ENCODE data around the gene F11. TPM values are rescaled to one million over a fixed set of nuclear protein-coding genes. Genes with fewer than 3 reads are reported as not detected.
"Not testable (repeated sequence)": the region's sequence is repeated elsewhere in the genome, so short reads cannot be mapped to it uniquely, and the experiment has no call there.

The F11 gene
- polyA plus RNA-seq, 2 donors = not detected

GRCh38 chr4:186234367-186234766 lies 31.6 kb upstream of the F11 start:
- no peaks in the 10 kb centered on the region for H3K9me3 ChIP-seq (ENCODE audit: control insufficient read depth in 2 of 2, insufficient read depth in 1 of 2, low read depth in 1 of 2, low read length in 1 of 2)
- WGBS, 2 donors = 51 to 69% methylated on average over 2 of the region's 2 CpGs
- H3K27ac ChIP-seq (ENCODE audit: low read depth in 2 of 2, low read length in 1 of 2) = no peak overlapping the region
- H3K4me3 ChIP-seq (ENCODE audit: low read depth in 1 of 2, low read length in 2 of 2) = no peak overlapping the region
- H3K4me1 ChIP-seq (ENCODE audit: control insufficient read depth in 2 of 2, insufficient read depth in 2 of 2, low read length in 1 of 2) = no peaks in the 10 kb centered on the region
- H3K27me3 ChIP-seq (ENCODE audit: control insufficient read depth in 1 of 2, insufficient read depth in 2 of 2, low read length in 2 of 2) = no peaks in the 10 kb centered on the region
- H3K36me3 ChIP-seq (ENCODE audit: control insufficient read depth in 2 of 2, insufficient read depth in 2 of 2, low read length in 1 of 2) = no peaks in the 10 kb centered on the region

- no peaks in the 10 kb centered on the region for H3K27me3 ChIP-seq (ENCODE audit: control insufficient read depth in 1 of 2, insufficient read depth in 2 of 2, low read length in 2 of 2)
- H3K4me3 ChIP-seq (ENCODE audit: low read depth in 1 of 2, low read length in 2 of 2) = no peak overlapping the region
- no peak overlapping the region for H3K27ac ChIP-seq (ENCODE audit: low read depth in 2 of 2, low read length in 1 of 2)
- WGBS, 2 donors = 80 to 86% methylated on average over 4 of the region's 4 CpGs
- H3K4me1 ChIP-seq (ENCODE audit: control insufficient read depth in 2 of 2, insufficient read depth in 2 of 2, low read length in 1 of 2) = no peaks in the 10 kb centered on the region
- no peaks in the 10 kb centered on the region for H3K9me3 ChIP-seq (ENCODE audit: control insufficient read depth in 2 of 2, insufficient read depth in 1 of 2, low read depth in 1 of 2, low read length in 1 of 2)
- H3K36me3 ChIP-seq (ENCODE audit: control insufficient read depth in 2 of 2, insufficient read depth in 2 of 2, low read length in 1 of 2) = no peaks in the 10 kb centered on the region
Observed at GRCh38 chr4:186236126-186236525, 29.9 kb upstream of the F11 start.

- H3K27me3 ChIP-seq (ENCODE audit: control insufficient read depth in 1 of 2, insufficient read depth in 2 of 2, low read length in 2 of 2) = no peaks in the 10 kb centered on the region
- no peak overlapping the region for H3K4me3 ChIP-seq (ENCODE audit: low read depth in 1 of 2, low read length in 2 of 2)
- H3K4me1 ChIP-seq (ENCODE audit: control insufficient read depth in 2 of 2, insufficient read depth in 2 of 2, low read length in 1 of 2) = no peaks in the 10 kb centered on the region
- peaks cover 0 to 2% of the 10 kb centered on the region in 2 donors for H3K9me3 ChIP-seq (ENCODE audit: control insufficient read depth in 2 of 2, insufficient read depth in 1 of 2, low read depth in 1 of 2, low read length in 1 of 2)
- WGBS, 2 donors = 81% methylated on average over 7 of the region's 7 CpGs
- no peaks in the 10 kb centered on the region for H3K36me3 ChIP-seq (ENCODE audit: control insufficient read depth in 2 of 2, insufficient read depth in 2 of 2, low read length in 1 of 2)
- no peak overlapping the region for H3K27ac ChIP-seq (ENCODE audit: low read depth in 2 of 2, low read length in 1 of 2)
Observed at GRCh38 chr4:186240452-186240847, 25.5 kb upstream of the F11 start.

- Histone ChIP-seq H3K27me3 (ENCODE audit: control insufficient read depth in 1 of 2, insufficient read depth in 2 of 2, low read length in 2 of 2) (no peaks in the 10 kb centered on the region), H3K4me3 (ENCODE audit: low read depth in 1 of 2, low read length in 2 of 2) (no peak overlapping the region), H3K9me3 (ENCODE audit: control insufficient read depth in 2 of 2, insufficient read depth in 1 of 2, low read depth in 1 of 2, low read length in 1 of 2) (peaks cover 0 to 2% of the 10 kb centered on the region in 2 donors), H3K4me1 (ENCODE audit: control insufficient read depth in 2 of 2, insufficient read depth in 2 of 2, low read length in 1 of 2) (no peaks in the 10 kb centered on the region), H3K36me3 (ENCODE audit: control insufficient read depth in 2 of 2, insufficient read depth in 2 of 2, low read length in 1 of 2) (no peaks in the 10 kb centered on the region), H3K27ac (ENCODE audit: low read depth in 2 of 2, low read length in 1 of 2) (no peak overlapping the region)
- WGBS, 2 donors = 63 to 74% methylated on average over 7 of the region's 7 CpGs
Observed at GRCh38 chr4:186240848-186241491, 25.0 kb upstream of the F11 start.

GRCh38 chr4:186241616-186242015 lies 24.4 kb upstream of the F11 start:
- Histone ChIP-seq H3K27me3 (ENCODE audit: control insufficient read depth in 1 of 2, insufficient read depth in 2 of 2, low read length in 2 of 2) (no peaks in the 10 kb centered on the region), H3K4me1 (ENCODE audit: control insufficient read depth in 2 of 2, insufficient read depth in 2 of 2, low read length in 1 of 2) (no peaks in the 10 kb centered on the region), H3K4me3 (ENCODE audit: low read depth in 1 of 2, low read length in 2 of 2) (no peak overlapping the region), H3K9me3 (ENCODE audit: control insufficient read depth in 2 of 2, insufficient read depth in 1 of 2, low read depth in 1 of 2, low read length in 1 of 2) (peaks cover 0 to 2% of the 10 kb centered on the region in 2 donors), H3K27ac (ENCODE audit: low read depth in 2 of 2, low read length in 1 of 2) (no peak overlapping the region), H3K36me3 (ENCODE audit: control insufficient read depth in 2 of 2, insufficient read depth in 2 of 2, low read length in 1 of 2) (no peaks in the 10 kb centered on the region)
- 85 to 88% methylated on average over 4 of the region's 4 CpGs for WGBS, 2 donors

GRCh38 chr4:186242031-186242430 lies 24.0 kb upstream of the F11 start:
- H3K36me3 ChIP-seq (ENCODE audit: control insufficient read depth in 2 of 2, insufficient read depth in 2 of 2, low read length in 1 of 2); H3K4me3 ChIP-seq (ENCODE audit: low read depth in 1 of 2, low read length in 2 of 2); H3K27me3 ChIP-seq (ENCODE audit: control insufficient read depth in 1 of 2, insufficient read depth in 2 of 2, low read length in 2 of 2); H3K27ac ChIP-seq (ENCODE audit: low read depth in 2 of 2, low read length in 1 of 2); H3K4me1 ChIP-seq (ENCODE audit: control insufficient read depth in 2 of 2, insufficient read depth in 2 of 2, low read length in 1 of 2); H3K9me3 ChIP-seq (ENCODE audit: control insufficient read depth in 2 of 2, insufficient read depth in 1 of 2, low read depth in 1 of 2, low read length in 1 of 2): not testable (repeated sequence)
- 88 to 89% methylated on average over 10 of the region's 10 CpGs for WGBS, 2 donors

- Histone ChIP-seq H3K36me3 (ENCODE audit: control insufficient read depth in 2 of 2, insufficient read depth in 2 of 2, low read length in 1 of 2) (no peaks in the 10 kb centered on the region), H3K27me3 (ENCODE audit: control insufficient read depth in 1 of 2, insufficient read depth in 2 of 2, low read length in 2 of 2) (no peaks in the 10 kb centered on the region), H3K27ac (ENCODE audit: low read depth in 2 of 2, low read length in 1 of 2) (no peak overlapping the region), H3K9me3 (ENCODE audit: control insufficient read depth in 2 of 2, insufficient read depth in 1 of 2, low read depth in 1 of 2, low read length in 1 of 2) (peaks cover 0 to 2% of the 10 kb centered on the region in 2 donors), H3K4me1 (ENCODE audit: control insufficient read depth in 2 of 2, insufficient read depth in 2 of 2, low read length in 1 of 2) (no peaks in the 10 kb centered on the region), H3K4me3 (ENCODE audit: low read depth in 1 of 2, low read length in 2 of 2) (no peak overlapping the region)
- WGBS, 2 donors = 79 to 84% methylated on average over 2 of the region's 2 CpGs
Observed at GRCh38 chr4:186243331-186243730, 22.7 kb upstream of the F11 start.

- Histone ChIP-seq H3K27ac (ENCODE audit: low read depth in 2 of 2, low read length in 1 of 2) (no peak overlapping the region), H3K4me1 (ENCODE audit: control insufficient read depth in 2 of 2, insufficient read depth in 2 of 2, low read length in 1 of 2) (no peaks in the 10 kb centered on the region), H3K4me3 (ENCODE audit: low read depth in 1 of 2, low read length in 2 of 2) (no peak overlapping the region), H3K9me3 (ENCODE audit: control insufficient read depth in 2 of 2, insufficient read depth in 1 of 2, low read depth in 1 of 2, low read length in 1 of 2) (peaks cover 0 to 2% of the 10 kb centered on the region in 2 donors), H3K36me3 (ENCODE audit: control insufficient read depth in 2 of 2, insufficient read depth in 2 of 2, low read length in 1 of 2) (no peaks in the 10 kb centered on the region), H3K27me3 (ENCODE audit: control insufficient read depth in 1 of 2, insufficient read depth in 2 of 2, low read length in 2 of 2) (no peaks in the 10 kb centered on the region)
- 85% methylated on average over 5 of the region's 5 CpGs for WGBS, 2 donors
Observed at GRCh38 chr4:186244835-186245234, 21.2 kb upstream of the F11 start.

- not testable (repeated sequence) for H3K9me3 ChIP-seq (ENCODE audit: control insufficient read depth in 2 of 2, insufficient read depth in 1 of 2, low read depth in 1 of 2, low read length in 1 of 2); H3K27me3 ChIP-seq (ENCODE audit: control insufficient read depth in 1 of 2, insufficient read depth in 2 of 2, low read length in 2 of 2)
- WGBS, 2 donors = 87 to 89% methylated on average over 9 of the region's 9 CpGs
Observed at GRCh38 chr4:186247062-186247752, 18.8 kb upstream of the F11 start.

GRCh38 chr4:186248643-186249042 lies 17.3 kb upstream of the F11 start:
- H3K4me3 ChIP-seq (ENCODE audit: low read depth in 1 of 2, low read length in 2 of 2) = no peak overlapping the region
- peaks cover 0 to 2% of the 10 kb centered on the region in 2 donors for H3K9me3 ChIP-seq (ENCODE audit: control insufficient read depth in 2 of 2, insufficient read depth in 1 of 2, low read depth in 1 of 2, low read length in 1 of 2)
- WGBS, 2 donors = 65 to 67% methylated on average over 1 of the region's 1 CpG
- H3K27me3 ChIP-seq (ENCODE audit: control insufficient read depth in 1 of 2, insufficient read depth in 2 of 2, low read length in 2 of 2) = no peaks in the 10 kb centered on the region
- H3K27ac ChIP-seq (ENCODE audit: low read depth in 2 of 2, low read length in 1 of 2) = no peak overlapping the region
- H3K36me3 ChIP-seq (ENCODE audit: control insufficient read depth in 2 of 2, insufficient read depth in 2 of 2, low read length in 1 of 2) = no peaks in the 10 kb centered on the region
- H3K4me1 ChIP-seq (ENCODE audit: control insufficient read depth in 2 of 2, insufficient read depth in 2 of 2, low read length in 1 of 2) = no peaks in the 10 kb centered on the region

More at GRCh38 chr4:186247062-186247752, 18.8 kb upstream of the F11 start:
- not testable (repeated sequence) for H3K27ac ChIP-seq (ENCODE audit: low read depth in 2 of 2, low read length in 1 of 2); H3K4me3 ChIP-seq (ENCODE audit: low read depth in 1 of 2, low read length in 2 of 2); H3K36me3 ChIP-seq (ENCODE audit: control insufficient read depth in 2 of 2, insufficient read depth in 2 of 2, low read length in 1 of 2); H3K4me1 ChIP-seq (ENCODE audit: control insufficient read depth in 2 of 2, insufficient read depth in 2 of 2, low read length in 1 of 2)

All from esophagus (tissue), 2 donors.